ENCODE data around the gene TEX261. TPM values are rescaled to one million over a fixed set of nuclear protein-coding genes. Genes with fewer than 3 reads are reported as not detected.
"Not testable (repeated sequence)": the region's sequence is repeated elsewhere in the genome, so short reads cannot be mapped to it uniquely, and the experiment has no call there.

Gene TEX261
- total RNA-seq: 28.6 and 54.1 TPM in 2 replicates

GRCh38 chr2:70994699-70995425 lies at the start of gene TEX261:
TSS of gene TEX261 (minus strand) at chr2:70994873. CDS start at chr2:70994757, 116 bp downstream.
- DNase-seq (ENCODE audit: low read depth, low spot score): peak; percentile 41

GRCh38 chr2:71043531-71044407 lies 49.1 kb upstream of the TEX261 start:
- no peak for DNase-seq (ENCODE audit: low read depth, low spot score)

GRCh38 chr2:71042287-71042686 lies 47.6 kb upstream of the TEX261 start:
- no peak for DNase-seq (ENCODE audit: low read depth, low spot score)

- not testable (repeated sequence) for DNase-seq (ENCODE audit: low read depth, low spot score)
Observed at GRCh38 chr2:71036296-71036695, 41.6 kb upstream of the TEX261 start.

GRCh38 chr2:71023553-71024243 lies 29.0 kb upstream of the TEX261 start:
- DNase-seq (ENCODE audit: low read depth, low spot score): not testable (repeated sequence)

- not testable (repeated sequence) for DNase-seq (ENCODE audit: low read depth, low spot score)
Observed at GRCh38 chr2:71021394-71021793, 26.7 kb upstream of the TEX261 start.

GRCh38 chr2:71019989-71020388 lies 25.3 kb upstream of the TEX261 start:
- DNase-seq (ENCODE audit: low read depth, low spot score): not testable (repeated sequence)

- DNase-seq (ENCODE audit: low read depth, low spot score): no peak
Observed at GRCh38 chr2:71018625-71019024, 24.0 kb upstream of the TEX261 start.

GRCh38 chr2:71011786-71012185 lies 17.1 kb upstream of the TEX261 start:
- DNase-seq (ENCODE audit: low read depth, low spot score): not testable (repeated sequence)

- DNase-seq (ENCODE audit: low read depth, low spot score): no peak
Observed at GRCh38 chr2:71008342-71008741, 13.7 kb upstream of the TEX261 start.

- no peak for DNase-seq (ENCODE audit: low read depth, low spot score)
Observed at GRCh38 chr2:71006955-71007799, 12.5 kb upstream of the TEX261 start.

GRCh38 chr2:71006323-71006722 lies 11.7 kb upstream of the TEX261 start:
- DNase-seq (ENCODE audit: low read depth, low spot score): no peak

GRCh38 chr2:71005271-71006202 lies 10.9 kb upstream of the TEX261 start:
- DNase-seq (ENCODE audit: low read depth, low spot score): no peak

- DNase-seq (ENCODE audit: low read depth, low spot score): no peak
Observed at GRCh38 chr2:71004857-71005256, 10.2 kb upstream of the TEX261 start.

- DNase-seq (ENCODE audit: low read depth, low spot score): no peak
Observed at GRCh38 chr2:71003966-71004755, 9.5 kb upstream of the TEX261 start.

GRCh38 chr2:71003396-71003795 lies 8.7 kb upstream of the TEX261 start:
- DNase-seq (ENCODE audit: low read depth, low spot score): no peak

GRCh38 chr2:71001981-71002570 lies 7.4 kb upstream of the TEX261 start:
- DNase-seq (ENCODE audit: low read depth, low spot score): no peak

- DNase-seq (ENCODE audit: low read depth, low spot score): no peak
Observed at GRCh38 chr2:71001592-71001927, 6.9 kb upstream of the TEX261 start.

Data from pulmonary artery endothelial cell (primary cell).